ENCODE data around the gene TPMT. TPM values are rescaled to one million over a fixed set of nuclear protein-coding genes. Genes with fewer than 3 reads are reported as not detected.

The TPMT gene
- total RNA-seq, 1 donor from 2014 or later = 18.2 TPM

DNA sequence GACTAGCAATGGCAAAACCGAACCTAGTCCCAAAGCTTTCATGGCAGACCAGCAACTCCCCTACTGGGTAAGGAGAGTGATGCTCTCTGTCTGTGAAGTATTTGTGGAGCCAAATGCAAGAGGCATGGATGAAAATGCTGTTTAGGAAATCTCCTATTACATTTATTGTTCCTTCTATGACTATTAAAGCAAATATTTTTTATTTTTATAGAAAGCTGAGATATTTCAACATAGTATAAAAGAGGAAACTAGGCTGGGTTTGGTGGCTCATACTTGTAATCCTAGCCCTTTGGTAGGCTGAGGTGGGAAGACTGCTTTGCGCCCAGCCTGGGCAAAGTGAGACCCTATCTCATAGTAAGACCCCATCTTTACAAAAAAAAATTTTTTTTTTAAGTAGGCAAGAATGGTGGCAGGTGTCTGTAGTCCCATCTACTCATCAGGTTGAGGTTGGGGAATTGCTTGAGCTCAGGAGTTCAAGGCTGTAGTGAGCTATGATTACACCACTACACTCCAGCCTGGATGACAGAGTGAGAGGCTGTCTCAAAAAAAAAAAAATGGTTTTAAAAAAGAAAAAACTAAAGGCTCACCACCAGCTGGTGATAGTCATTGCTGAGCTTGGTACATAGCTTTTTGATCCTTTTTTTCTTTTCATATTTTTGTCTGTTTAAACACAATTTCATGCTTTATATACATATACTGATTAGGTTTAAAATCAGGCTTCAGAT is 11.6 kb upstream of the TPMT start:
- DNase-seq (ENCODE audit: low read depth) (no peak), FAIRE-seq (no peak)
- TF ChIP-seq, protein P1, sequence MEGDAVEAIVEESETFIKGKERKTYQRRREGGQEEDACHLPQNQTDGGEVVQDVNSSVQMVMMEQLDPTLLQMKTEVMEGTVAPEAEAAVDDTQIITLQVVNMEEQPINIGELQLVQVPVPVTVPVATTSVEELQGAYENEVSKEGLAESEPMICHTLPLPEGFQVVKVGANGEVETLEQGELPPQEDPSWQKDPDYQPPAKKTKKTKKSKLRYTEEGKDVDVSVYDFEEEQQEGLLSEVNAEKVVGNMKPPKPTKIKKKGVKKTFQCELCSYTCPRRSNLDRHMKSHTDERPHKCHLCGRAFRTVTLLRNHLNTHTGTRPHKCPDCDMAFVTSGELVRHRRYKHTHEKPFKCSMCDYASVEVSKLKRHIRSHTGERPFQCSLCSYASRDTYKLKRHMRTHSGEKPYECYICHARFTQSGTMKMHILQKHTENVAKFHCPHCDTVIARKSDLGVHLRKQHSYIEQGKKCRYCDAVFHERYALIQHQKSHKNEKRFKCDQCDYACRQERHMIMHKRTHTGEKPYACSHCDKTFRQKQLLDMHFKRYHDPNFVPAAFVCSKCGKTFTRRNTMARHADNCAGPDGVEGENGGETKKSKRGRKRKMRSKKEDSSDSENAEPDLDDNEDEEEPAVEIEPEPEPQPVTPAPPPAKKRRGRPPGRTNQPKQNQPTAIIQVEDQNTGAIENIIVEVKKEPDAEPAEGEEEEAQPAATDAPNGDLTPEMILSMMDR (IDR thresholded peaks at IDR 0.05; ENCODE audit: insufficient read depth, low read length, severe bottlenecking) = no peak
- Histone ChIP-seq H3K36me3 (ENCODE audit: control insufficient read depth, insufficient read depth, low read length) (peaks cover 6% of the 10 kb centered on the region), H3K4me3 (ENCODE audit: low read depth, low read length) (no peak overlapping the region), H3K27me3 (ENCODE audit: control insufficient read depth, insufficient read depth, low read length) (no peaks in the 10 kb centered on the region)

- peaks cover 6% of the 10 kb centered on the region for H3K36me3 ChIP-seq (ENCODE audit: control insufficient read depth, insufficient read depth, low read length)
- no peak for FAIRE-seq
- TF ChIP-seq, protein P1 (IDR thresholded peaks at IDR 0.05; ENCODE audit: insufficient read depth, low read length, severe bottlenecking) = no peak
Measured at GRCh38 chr6:18165751-18166150, 10.9 kb upstream of the TPMT start.

GRCh38 chr6:18162401-18162800 is 7.5 kb upstream of the TPMT start:
- DNase-seq (ENCODE audit: low read depth) (no peak), FAIRE-seq (no peak)
- Histone ChIP-seq H3K4me3 (ENCODE audit: low read depth, low read length) (no peak overlapping the region), H3K36me3 (ENCODE audit: control insufficient read depth, insufficient read depth, low read length) (peaks cover 5% of the 10 kb centered on the region), H3K27me3 (ENCODE audit: control insufficient read depth, insufficient read depth, low read length) (no peaks in the 10 kb centered on the region)
- TF ChIP-seq, protein P1 (IDR thresholded peaks at IDR 0.05; ENCODE audit: insufficient read depth, low read length, severe bottlenecking) = no peak

More at GRCh38 chr6:18165751-18166150, 10.9 kb upstream of the TPMT start:
- peak; percentile 47 for DNase-seq (ENCODE audit: low read depth)
- Histone ChIP-seq H3K27me3 (ENCODE audit: control insufficient read depth, insufficient read depth, low read length) (no peaks in the 10 kb centered on the region), H3K4me3 (ENCODE audit: low read depth, low read length) (no peak overlapping the region)

DNA sequence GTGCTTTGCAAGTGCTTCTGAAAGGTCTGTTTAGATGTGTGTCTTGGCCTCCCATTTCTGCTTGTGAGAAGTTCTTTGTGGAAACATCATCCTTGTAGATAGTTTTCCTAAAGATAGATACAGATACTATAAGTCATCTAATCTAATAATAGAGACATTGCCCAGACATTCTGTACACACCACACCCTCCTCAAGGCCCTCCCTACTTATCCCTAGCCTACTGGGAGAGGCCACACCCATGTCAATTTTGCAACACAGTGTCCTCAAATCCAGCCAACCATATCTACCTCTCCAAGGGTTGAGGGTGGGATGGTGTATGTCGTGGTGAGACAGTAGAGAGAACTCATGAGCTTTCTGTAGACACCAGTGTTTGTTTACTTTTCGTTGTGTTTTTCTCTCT is 6.6 kb upstream of the TPMT start:
- no peak overlapping the region for H3K4me3 ChIP-seq (ENCODE audit: low read depth, low read length)
- TF ChIP-seq, protein P1 (IDR thresholded peaks at IDR 0.05; ENCODE audit: insufficient read depth, low read length, severe bottlenecking) = no peak
- H3K36me3 ChIP-seq (ENCODE audit: control insufficient read depth, insufficient read depth, low read length) = peaks cover 5% of the 10 kb centered on the region
- no peaks in the 10 kb centered on the region for H3K27me3 ChIP-seq (ENCODE audit: control insufficient read depth, insufficient read depth, low read length)
- peak; percentile 70 for FAIRE-seq
- peak; percentile 25 for DNase-seq (ENCODE audit: low read depth)

GRCh38 chr6:18160911-18161310 is 6.0 kb upstream of the TPMT start:
- no peak for DNase-seq (ENCODE audit: low read depth)
- Histone ChIP-seq H3K4me3 (ENCODE audit: low read depth, low read length) (no peak overlapping the region), H3K36me3 (ENCODE audit: control insufficient read depth, insufficient read depth, low read length) (peaks cover 5% of the 10 kb centered on the region), H3K27me3 (ENCODE audit: control insufficient read depth, insufficient read depth, low read length) (no peaks in the 10 kb centered on the region)
- FAIRE-seq = no peak
- TF ChIP-seq, protein P1 (IDR thresholded peaks at IDR 0.05; ENCODE audit: insufficient read depth, low read length, severe bottlenecking) = no peak

Measured in bronchial epithelial cell (primary cell).